Activated naive CD4-positive, alpha-beta T cell treated with anti-CD3 and anti-CD28 coated beads, Interleukin-2, amount 50 U/mL, for 72 hours (primary cell): Measurements from ENCODE around the gene APBA1. TPM values are rescaled to one million over a fixed set of nuclear protein-coding genes. Genes with fewer than 3 reads are reported as not detected.
"Not testable (repeated sequence)": the region's sequence is repeated elsewhere in the genome, so short reads cannot be mapped to it uniquely, and the experiment has no call there.

Experiments used
- ATAC-seq, 2 donors: fragments of 150-1000 bp; cut with Tn5 transposase; 2 replicates each; pipeline ENCODE4 v1.10.0; 2021; ENCODE audit warnings: mild to moderate bottlenecking in 2 of 2, moderate library complexity in 2 of 2
- DNase-seq, 2 donors: peaks; one replicate each; pipeline ENCODE4 v3.0.0; 2021 to 2022; ENCODE audit warnings: low spot score in 2 of 2
- H3K27ac Mint-ChIP-seq, 2 donors: one replicate each; pipeline ENCODE4 v1.8.0; 2022; ENCODE audit warnings: mild to moderate bottlenecking in 2 of 2, mixed read lengths in 2 of 2
- H3K36me3 Mint-ChIP-seq, 2 donors: one replicate each; pipeline ENCODE4 v1.8.0; 2022; ENCODE audit warnings: mixed read lengths in 2 of 2
- H3K9me3 Mint-ChIP-seq, 2 donors: one replicate each; pipeline ENCODE4 v1.8.0; 2022; ENCODE audit warnings: mixed read lengths in 2 of 2
- total RNA-seq, 2 donors: library from RNA; stranded (reverse); gene quantifications; one replicate each; pipeline ENCODE4 v1.2.3, GENCODE V29; 2022

Gene APBA1
- total RNA-seq, 2 donors from 2014 or later: 4.2 TPM; not detected in 1

GRCh38 chr9:69409936-69410335, 262.2 kb downstream of the APBA1 start:
- not testable (repeated sequence) for H3K36me3 Mint-ChIP-seq, ATAC-seq, H3K27ac Mint-ChIP-seq, DNase-seq, H3K9me3 Mint-ChIP-seq

- ATAC-seq: no peak
- DNase-seq: no peak
- Mint-ChIP-seq H3K9me3 (no peaks in the 10 kb centered on the region), H3K36me3 (no peaks in the 10 kb centered on the region), H3K27ac (no peak overlapping the region)
Measured at GRCh38 chr9:69400470-69400869, 271.7 kb downstream of the APBA1 start.

DNA sequence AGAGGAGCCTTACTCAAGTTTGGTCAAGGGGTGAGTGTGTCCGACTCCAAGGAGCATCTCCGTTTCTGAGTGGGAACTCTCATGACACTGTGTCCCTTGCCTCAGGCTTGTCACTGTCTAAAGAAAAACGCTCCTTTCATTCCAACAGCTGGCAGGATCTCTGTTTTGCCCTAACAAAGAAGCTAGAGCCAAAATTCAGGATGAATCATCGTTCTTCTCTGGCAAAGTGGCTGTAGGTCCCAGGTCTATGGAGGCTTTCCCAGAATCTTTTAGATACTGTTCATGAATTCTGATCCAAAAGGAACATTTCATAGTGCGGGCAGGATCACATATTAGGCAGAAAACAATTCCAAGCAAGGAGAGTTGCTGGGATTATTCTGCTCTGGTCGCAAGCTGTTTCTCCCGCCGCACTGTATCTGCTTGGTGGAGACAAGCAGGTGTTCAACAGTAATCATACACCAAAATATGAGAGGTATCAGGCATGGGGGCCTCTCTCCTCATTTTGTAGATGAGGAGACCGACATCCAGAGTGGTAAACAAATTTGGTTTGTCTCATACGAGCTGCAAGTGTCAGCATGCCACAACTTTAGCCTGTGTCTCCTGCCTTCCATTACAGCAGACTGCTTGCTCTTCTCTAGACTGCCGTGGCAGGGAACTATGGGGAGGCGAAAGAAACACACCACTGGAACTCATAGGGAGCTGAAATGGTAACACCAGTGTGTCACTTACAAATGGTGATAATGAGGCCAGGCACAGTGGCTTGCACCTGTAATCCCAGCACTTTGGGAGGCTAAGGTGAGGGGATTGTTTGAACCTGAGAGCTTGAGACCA, 274.6 kb downstream of the APBA1 start:
- Mint-ChIP-seq H3K36me3 (no peaks in the 10 kb centered on the region), H3K9me3 (no peaks in the 10 kb centered on the region), H3K27ac (no peak overlapping the region)
- DNase-seq (no peak), ATAC-seq (no peak)

- H3K27ac Mint-ChIP-seq: no peak overlapping the region
- ATAC-seq: no peak
- no peaks in the 10 kb centered on the region for H3K9me3 Mint-ChIP-seq
- no peak for DNase-seq
- H3K36me3 Mint-ChIP-seq: no peaks in the 10 kb centered on the region
Measured at GRCh38 chr9:69396759-69397158, 275.4 kb downstream of the APBA1 start.

DNA sequence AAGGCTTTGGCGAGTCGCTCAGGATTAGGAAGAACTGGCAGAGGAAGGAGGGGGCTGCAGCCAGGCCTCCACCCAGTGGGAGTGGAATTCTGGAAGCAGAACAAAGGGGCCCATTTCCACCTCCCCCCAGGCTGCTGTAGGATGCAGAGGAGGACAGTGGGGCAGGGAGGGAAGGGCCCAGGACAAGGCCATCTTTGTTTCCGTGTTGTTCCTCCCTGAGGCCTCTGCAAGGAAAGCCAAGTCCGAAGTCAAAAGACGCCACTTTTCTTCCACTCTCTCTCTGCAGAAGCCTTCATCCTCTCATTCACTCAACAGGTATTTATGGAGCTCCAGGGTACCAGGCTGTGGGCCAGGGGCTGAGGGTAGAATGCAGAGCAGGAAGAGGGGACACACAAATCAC, 276.5 kb downstream of the APBA1 start:
- H3K9me3 Mint-ChIP-seq: no peaks in the 10 kb centered on the region
- ATAC-seq: no peak
- H3K27ac Mint-ChIP-seq: no peak overlapping the region

DNA sequence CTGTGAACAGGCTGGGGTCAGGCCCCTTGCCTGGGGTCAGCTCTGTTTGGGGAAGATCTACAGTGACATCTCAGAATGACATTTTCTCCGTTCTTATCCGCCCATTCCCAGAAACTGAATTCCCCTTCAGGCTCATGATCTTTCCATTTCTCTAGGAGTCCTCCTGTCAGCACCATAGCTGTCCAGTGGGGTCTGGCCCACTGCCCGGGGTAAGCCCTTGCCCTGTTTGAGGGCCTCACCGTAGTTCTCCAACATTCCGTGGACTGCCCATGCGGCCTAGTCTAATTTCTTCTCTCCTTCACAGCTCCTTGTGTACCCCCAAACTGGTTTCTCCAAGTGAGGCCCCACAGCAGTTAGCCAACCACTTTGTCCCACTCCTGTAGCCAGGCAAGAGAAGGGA, 278.7 kb downstream of the APBA1 start:
- ATAC-seq (no peak), DNase-seq (no peak)
- H3K27ac Mint-ChIP-seq: no peak overlapping the region
- no peaks in the 10 kb centered on the region for H3K9me3 Mint-ChIP-seq
- no peaks in the 10 kb centered on the region for H3K36me3 Mint-ChIP-seq

More for the DNA sequence above, 276.5 kb downstream of the APBA1 start:
- DNase-seq: no peak
- H3K36me3 Mint-ChIP-seq: no peaks in the 10 kb centered on the region

DNA sequence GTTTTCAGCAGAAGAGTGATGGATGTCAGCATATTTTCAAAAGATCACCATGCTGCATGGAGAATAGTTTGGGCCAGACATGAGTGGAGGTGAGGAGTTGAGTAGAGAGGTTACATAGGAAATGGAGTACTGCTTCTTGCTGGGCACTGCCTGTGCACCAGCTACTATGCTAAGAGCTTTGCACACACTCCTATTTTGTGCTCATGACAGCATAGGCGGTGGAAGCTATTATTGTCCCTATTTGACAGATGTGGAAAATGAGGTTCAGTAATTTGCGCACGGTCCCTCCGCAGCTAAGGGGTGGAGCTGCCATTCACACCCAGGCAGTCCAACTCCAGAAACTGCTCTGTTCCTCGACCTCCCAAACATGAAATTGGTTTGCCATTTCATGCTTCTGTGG, 279.3 kb downstream of the APBA1 start:
- ATAC-seq (no peak), DNase-seq (no peak)
- Mint-ChIP-seq H3K36me3 (no peaks in the 10 kb centered on the region), H3K27ac (no peak overlapping the region), H3K9me3 (no peaks in the 10 kb centered on the region)

- ATAC-seq: no peak
- no peak for DNase-seq
- H3K27ac Mint-ChIP-seq: no peak overlapping the region
- no peaks in the 10 kb centered on the region for H3K9me3 Mint-ChIP-seq
- H3K36me3 Mint-ChIP-seq: no peaks in the 10 kb centered on the region
Measured at GRCh38 chr9:69391946-69392345, 280.2 kb downstream of the APBA1 start.

DNA sequence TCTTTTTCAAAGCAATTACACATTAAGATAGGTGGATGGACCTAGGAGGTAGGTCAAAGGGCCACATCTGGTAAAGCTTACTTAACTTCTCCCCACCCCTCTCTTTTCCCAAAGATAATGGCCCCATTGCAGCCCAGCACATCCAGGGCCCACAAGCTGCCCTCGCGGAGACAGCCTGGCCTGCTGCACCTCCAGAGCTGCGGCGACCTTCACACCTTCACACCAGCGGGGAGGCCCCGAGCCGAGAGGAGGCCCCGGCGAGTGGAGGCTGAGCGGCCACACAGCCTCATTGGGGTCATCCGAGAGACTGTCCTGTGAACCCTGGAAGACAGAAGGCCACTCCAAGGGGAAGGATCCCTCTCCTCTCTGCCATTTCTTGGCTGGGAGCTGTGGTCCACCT, 280.7 kb downstream of the APBA1 start:
- H3K36me3 Mint-ChIP-seq: no peaks in the 10 kb centered on the region
- H3K9me3 Mint-ChIP-seq: no peaks in the 10 kb centered on the region
- ATAC-seq: no peak
- no peak overlapping the region for H3K27ac Mint-ChIP-seq
- DNase-seq: no peak

DNA sequence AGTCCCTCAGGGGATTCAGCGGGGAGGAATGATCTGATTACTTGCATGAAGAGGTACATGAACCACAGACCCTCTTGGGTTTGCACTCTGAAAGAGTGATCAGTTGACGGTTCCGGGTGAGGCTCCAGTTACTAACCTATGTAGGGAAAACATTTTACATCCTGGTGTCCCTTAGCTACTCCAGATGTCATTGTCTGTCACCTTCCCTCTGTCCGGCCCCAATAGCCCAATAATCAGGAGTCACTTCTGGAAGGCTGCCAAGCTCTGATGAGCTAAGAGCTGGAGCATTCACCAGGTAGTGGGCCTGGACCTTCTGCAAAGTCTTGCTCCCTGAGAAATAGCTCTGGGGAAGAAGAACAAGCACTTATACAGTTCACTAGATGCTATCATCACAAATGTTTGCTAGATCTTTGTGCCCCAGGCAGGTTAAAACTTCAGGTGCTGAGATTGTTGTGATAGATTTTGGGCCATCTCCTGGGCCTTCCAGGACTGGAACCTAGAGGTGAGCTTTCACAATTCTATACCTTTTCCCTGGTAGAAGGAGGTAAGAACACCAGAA, 282.7 kb downstream of the APBA1 start:
- no peak overlapping the region for H3K27ac Mint-ChIP-seq
- H3K9me3 Mint-ChIP-seq: no peaks in the 10 kb centered on the region
- DNase-seq (no peak), ATAC-seq (no peak)
- H3K36me3 Mint-ChIP-seq: no peaks in the 10 kb centered on the region

- ATAC-seq (no peak), DNase-seq (no peak)
- H3K9me3 Mint-ChIP-seq: no peaks in the 10 kb centered on the region
- no peaks in the 10 kb centered on the region for H3K36me3 Mint-ChIP-seq
- no peak overlapping the region for H3K27ac Mint-ChIP-seq
Measured at GRCh38 chr9:69388596-69388995, 283.6 kb downstream of the APBA1 start.

GRCh38 chr9:69386651-69387050, 285.5 kb downstream of the APBA1 start:
- H3K36me3 Mint-ChIP-seq: no peaks in the 10 kb centered on the region
- H3K9me3 Mint-ChIP-seq: no peaks in the 10 kb centered on the region
- DNase-seq (no peak), ATAC-seq (no peak)
- no peak overlapping the region for H3K27ac Mint-ChIP-seq

GRCh38 chr9:69385581-69386033, 286.6 kb downstream of the APBA1 start:
- Mint-ChIP-seq H3K36me3 (no peaks in the 10 kb centered on the region), H3K9me3 (no peaks in the 10 kb centered on the region), H3K27ac (no peak overlapping the region)
- DNase-seq (no peak), ATAC-seq (no peak)

- Mint-ChIP-seq H3K27ac (no peak overlapping the region), H3K36me3 (no peaks in the 10 kb centered on the region), H3K9me3 (no peaks in the 10 kb centered on the region)
- no peak for DNase-seq
- ATAC-seq: no peak
Measured at GRCh38 chr9:69382135-69382534, 290.0 kb downstream of the APBA1 start.

DNA sequence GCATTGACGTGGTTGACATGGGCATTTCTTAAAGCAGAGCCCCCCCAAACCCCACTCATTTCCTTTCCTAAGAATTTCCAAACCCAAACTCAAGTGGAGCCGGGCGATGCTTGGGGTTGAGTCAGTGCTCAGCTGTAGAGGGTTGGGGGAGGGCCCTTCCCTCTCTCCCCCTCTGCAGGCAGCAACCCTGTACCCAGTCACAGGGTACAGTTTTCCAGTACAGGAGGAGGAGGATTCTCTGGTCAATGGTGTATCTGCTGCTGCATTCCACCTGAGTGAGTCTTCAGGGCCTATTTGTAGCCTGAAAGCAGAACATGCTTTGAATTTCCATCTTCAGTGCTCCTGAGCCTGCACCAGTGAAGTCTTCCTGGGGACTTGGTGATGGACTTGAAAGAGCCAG, 291.4 kb downstream of the APBA1 start:
- DNase-seq: no peak
- H3K9me3 Mint-ChIP-seq: no peaks in the 10 kb centered on the region
- no peak overlapping the region for H3K27ac Mint-ChIP-seq
- no peak for ATAC-seq
- H3K36me3 Mint-ChIP-seq: no peaks in the 10 kb centered on the region

DNA sequence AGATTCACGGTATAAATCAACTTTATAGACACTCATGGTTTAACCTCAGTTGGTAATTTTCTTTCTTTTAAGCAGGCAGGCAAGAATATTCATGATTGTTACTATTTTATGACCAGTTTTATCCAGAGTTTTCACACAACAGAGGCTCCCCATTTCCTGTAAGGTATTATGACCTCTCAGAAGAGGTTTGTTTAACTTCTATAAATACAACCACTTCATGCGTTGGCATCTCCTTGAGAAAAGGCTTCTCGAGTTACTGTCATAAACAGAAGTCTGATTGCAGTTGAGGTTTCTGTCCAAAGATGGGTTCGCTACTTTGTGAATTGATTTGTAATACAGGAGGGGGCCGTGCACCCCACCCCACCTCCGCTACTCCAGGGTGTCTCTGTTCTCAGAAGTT, 291.9 kb downstream of the APBA1 start:
- Mint-ChIP-seq H3K36me3 (no peaks in the 10 kb centered on the region), H3K27ac (no peak overlapping the region), H3K9me3 (no peaks in the 10 kb centered on the region)
- ATAC-seq (no peak), DNase-seq (no peak)

GRCh38 chr9:69379270-69379982, 292.7 kb downstream of the APBA1 start:
- no peaks in the 10 kb centered on the region for H3K9me3 Mint-ChIP-seq
- no peaks in the 10 kb centered on the region for H3K36me3 Mint-ChIP-seq
- DNase-seq: no peak
- H3K27ac Mint-ChIP-seq: no peak overlapping the region
- no peak for ATAC-seq
